ENCODE measurements around the gene EMSY. TPM values are rescaled to one million over a fixed set of nuclear protein-coding genes. Genes with fewer than 3 reads are reported as not detected.
A peak's percentile ranks its signal among the peaks of the same experiment; 100 is the strongest.

EMSY gene, protein sequence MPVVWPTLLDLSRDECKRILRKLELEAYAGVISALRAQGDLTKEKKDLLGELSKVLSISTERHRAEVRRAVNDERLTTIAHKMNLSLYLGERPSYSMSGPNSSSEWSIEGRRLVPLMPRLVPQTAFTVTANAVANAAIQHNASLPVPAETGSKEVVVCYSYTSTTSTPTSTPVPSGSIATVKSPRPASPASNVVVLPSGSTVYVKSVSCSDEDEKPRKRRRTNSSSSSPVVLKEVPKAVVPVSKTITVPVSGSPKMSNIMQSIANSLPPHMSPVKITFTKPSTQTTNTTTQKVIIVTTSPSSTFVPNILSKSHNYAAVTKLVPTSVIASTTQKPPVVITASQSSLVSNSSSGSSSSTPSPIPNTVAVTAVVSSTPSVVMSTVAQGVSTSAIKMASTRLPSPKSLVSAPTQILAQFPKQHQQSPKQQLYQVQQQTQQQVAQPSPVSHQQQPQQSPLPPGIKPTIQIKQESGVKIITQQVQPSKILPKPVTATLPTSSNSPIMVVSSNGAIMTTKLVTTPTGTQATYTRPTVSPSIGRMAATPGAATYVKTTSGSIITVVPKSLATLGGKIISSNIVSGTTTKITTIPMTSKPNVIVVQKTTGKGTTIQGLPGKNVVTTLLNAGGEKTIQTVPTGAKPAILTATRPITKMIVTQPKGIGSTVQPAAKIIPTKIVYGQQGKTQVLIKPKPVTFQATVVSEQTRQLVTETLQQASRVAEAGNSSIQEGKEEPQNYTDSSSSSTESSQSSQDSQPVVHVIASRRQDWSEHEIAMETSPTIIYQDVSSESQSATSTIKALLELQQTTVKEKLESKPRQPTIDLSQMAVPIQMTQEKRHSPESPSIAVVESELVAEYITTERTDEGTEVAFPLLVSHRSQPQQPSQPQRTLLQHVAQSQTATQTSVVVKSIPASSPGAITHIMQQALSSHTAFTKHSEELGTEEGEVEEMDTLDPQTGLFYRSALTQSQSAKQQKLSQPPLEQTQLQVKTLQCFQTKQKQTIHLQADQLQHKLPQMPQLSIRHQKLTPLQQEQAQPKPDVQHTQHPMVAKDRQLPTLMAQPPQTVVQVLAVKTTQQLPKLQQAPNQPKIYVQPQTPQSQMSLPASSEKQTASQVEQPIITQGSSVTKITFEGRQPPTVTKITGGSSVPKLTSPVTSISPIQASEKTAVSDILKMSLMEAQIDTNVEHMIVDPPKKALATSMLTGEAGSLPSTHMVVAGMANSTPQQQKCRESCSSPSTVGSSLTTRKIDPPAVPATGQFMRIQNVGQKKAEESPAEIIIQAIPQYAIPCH (N-terminal part only)
- 10 to 100 TPM; 18.2 to 24.8 TPM for total RNA-seq
- polyA plus RNA-seq (ENCODE audit: insufficient read length in 6 of 6): 10 to 100 TPM; 34.9 to 43.9 (median 38.5) TPM
- long read RNA-seq, donor 1, partial matches to known transcripts: 11 of 15 reads
- long read RNA-seq, donor 1, other reads (novel, unspliced or antisense): 0 of 15 reads
- long read RNA-seq, donor 2, partial matches to known transcripts: 0 of 2 reads
- long read RNA-seq, donor 2, other reads (novel, unspliced or antisense): 0 of 2 reads
- long read RNA-seq, donor 3, partial matches to known transcripts: 0 of 1 reads
- long read RNA-seq, donor 3, other reads (novel, unspliced or antisense): 0 of 1 reads
- long read RNA-seq, donor 4, partial matches to known transcripts: 1 of 3 reads
- long read RNA-seq, donor 4, other reads (novel, unspliced or antisense): 0 of 3 reads
- long read RNA-seq, donor 5, partial matches to known transcripts: 6 of 10 reads
- long read RNA-seq, donor 5, other reads (novel, unspliced or antisense): 0 of 10 reads
- long read RNA-seq, donor 6, partial matches to known transcripts: 0 of 1 reads
- long read RNA-seq, donor 6, other reads (novel, unspliced or antisense): 0 of 1 reads
- long read RNA-seq, donor 7, partial matches to known transcripts: 0 of 2 reads
- long read RNA-seq, donor 7, other reads (novel, unspliced or antisense): 0 of 2 reads
- long read RNA-seq, donor 8, partial matches to known transcripts: 0 of 9 reads
- long read RNA-seq, donor 8, other reads (novel, unspliced or antisense): 0 of 9 reads
- long read RNA-seq, donor 9: 0 reads
- long read RNA-seq, donor 10, partial matches to known transcripts: 0 of 1 reads
- long read RNA-seq, donor 10, other reads (novel, unspliced or antisense): 0 of 1 reads
- long read RNA-seq, donor 11, partial matches to known transcripts: 0 of 6 reads
- long read RNA-seq, donor 11, other reads (novel, unspliced or antisense): 0 of 6 reads
- long read RNA-seq, donor 12, partial matches to known transcripts: 0 of 3 reads
- long read RNA-seq, donor 12, other reads (novel, unspliced or antisense): 0 of 3 reads

DNA sequence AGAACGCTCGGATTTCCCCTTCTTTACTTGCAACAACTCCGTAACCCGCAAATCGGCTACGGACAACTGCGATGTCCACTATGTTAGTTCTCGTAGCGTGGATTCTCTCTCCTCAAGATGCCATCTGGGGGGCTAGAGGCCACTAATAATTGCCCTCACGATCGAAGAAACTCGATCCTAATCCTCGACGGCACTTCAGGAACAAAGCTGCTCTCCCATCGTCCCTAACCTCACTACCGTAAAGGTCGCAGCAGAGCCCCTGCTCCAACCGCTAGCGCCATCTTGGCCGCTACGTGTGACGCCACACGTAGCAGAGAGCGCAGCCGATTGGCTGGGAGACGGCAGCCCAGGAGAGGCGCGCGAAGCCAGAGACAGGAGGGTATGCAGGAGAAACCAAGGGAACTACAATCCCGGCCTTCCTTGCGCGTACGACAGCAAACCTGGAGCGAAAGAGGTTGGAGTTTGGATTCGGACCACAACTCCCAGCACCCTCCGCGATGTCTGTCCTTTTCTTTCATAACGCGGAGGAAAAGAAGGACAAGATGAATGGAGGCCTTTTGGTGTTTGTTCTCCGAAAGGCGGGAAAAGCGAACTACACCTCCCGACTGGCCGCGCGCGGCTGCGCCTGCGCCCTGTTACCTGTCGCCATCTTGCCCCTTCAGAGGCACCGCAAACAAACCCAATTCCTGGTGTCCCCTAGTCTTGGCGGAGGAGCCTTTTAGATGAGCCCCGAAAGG is at the start of gene EMSY:
Gene EMSY (plus strand): TSS at position 635 of the 737 bp plus-strand sequence. CDS start 1,921 bp downstream, outside the sequence.
- H3K27me3 ChIP-seq: no peaks in the 10 kb centered on the region
- intact Hi-C loops (cut with DNase I): loop anchor here in 1 of 2 donors (10.0 kb wide), 1 partner anchor 70 kb away; no protein-coding TSS in a partner anchor
- H3K27ac ChIP-seq: peak within 1 kb of the TSS; percentile 83 to 90
- DNase-seq (peak; percentile 98 to 99 (median 98)), ATAC-seq (peak; percentile 95)
- peaks cover 10 to 25% of the 10 kb centered on the region in 2 donors for H3K4me1 ChIP-seq
- TF ChIP-seq, protein P1, sequence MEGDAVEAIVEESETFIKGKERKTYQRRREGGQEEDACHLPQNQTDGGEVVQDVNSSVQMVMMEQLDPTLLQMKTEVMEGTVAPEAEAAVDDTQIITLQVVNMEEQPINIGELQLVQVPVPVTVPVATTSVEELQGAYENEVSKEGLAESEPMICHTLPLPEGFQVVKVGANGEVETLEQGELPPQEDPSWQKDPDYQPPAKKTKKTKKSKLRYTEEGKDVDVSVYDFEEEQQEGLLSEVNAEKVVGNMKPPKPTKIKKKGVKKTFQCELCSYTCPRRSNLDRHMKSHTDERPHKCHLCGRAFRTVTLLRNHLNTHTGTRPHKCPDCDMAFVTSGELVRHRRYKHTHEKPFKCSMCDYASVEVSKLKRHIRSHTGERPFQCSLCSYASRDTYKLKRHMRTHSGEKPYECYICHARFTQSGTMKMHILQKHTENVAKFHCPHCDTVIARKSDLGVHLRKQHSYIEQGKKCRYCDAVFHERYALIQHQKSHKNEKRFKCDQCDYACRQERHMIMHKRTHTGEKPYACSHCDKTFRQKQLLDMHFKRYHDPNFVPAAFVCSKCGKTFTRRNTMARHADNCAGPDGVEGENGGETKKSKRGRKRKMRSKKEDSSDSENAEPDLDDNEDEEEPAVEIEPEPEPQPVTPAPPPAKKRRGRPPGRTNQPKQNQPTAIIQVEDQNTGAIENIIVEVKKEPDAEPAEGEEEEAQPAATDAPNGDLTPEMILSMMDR (IDR thresholded peaks at IDR 0.05): no peak
- no peaks in the 10 kb centered on the region for H3K9me3 ChIP-seq
- peaks cover 0 to 14% of the 10 kb centered on the region in 2 donors for H3K36me3 ChIP-seq
- peak within 1 kb of the TSS; percentile 98 to 99 for H3K4me3 ChIP-seq

DNA sequence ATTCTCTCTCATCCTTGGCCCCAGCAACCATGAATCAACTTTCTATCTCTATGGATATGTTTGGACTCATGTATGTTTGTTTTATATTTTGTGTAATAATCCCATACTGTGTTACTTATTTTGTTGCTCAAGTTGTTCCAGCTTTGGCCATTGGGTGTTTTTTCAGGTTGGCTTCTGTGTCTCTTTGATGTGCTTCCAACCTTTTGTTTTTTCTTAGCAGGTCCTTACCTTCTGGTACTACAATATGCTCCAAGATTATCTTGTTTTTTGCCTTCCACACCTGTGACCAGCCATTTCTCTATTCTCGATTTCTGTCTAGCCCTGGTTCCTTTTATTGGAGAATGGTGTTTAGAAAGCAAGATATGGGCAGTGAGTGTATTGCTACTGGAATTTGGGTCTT is 49.5 kb upstream of the EMSY start:
- ATAC-seq (no peak), DNase-seq (no peak)
- intact Hi-C loops (cut with DNase I): no loop called here
- Histone ChIP-seq H3K27ac (no peak overlapping the region), H3K27me3 (no peaks in the 10 kb centered on the region), H3K4me1 (no peaks in the 10 kb centered on the region), H3K4me3 (no peak overlapping the region), H3K36me3 (no peaks in the 10 kb centered on the region), H3K9me3 (no peaks in the 10 kb centered on the region)
- TF ChIP-seq, protein P1 (IDR thresholded peaks at IDR 0.05): no peak

DNA sequence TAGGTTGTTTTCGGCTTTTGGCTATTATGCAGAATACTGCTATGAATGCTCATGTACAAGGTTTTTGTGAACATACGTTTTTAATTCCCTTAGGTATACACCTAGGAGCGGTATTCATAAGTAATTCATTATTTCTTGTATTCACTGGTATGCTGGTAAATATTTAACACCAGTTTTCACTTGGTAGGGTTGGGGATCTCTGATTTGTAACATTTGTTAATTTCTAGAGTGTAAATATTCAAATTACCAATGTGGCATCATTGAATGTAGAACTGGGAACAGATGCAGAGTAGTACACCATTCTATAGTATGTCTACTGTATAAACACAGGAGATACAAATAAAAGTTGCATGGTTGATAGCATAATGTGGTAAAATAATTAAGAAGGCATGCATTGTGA is 47.4 kb upstream of the EMSY start:
- DNase-seq (no peak), ATAC-seq (no peak)
- Histone ChIP-seq H3K4me1 (no peaks in the 10 kb centered on the region), H3K27ac (no peak overlapping the region), H3K36me3 (no peaks in the 10 kb centered on the region), H3K4me3 (no peak overlapping the region), H3K27me3 (no peaks in the 10 kb centered on the region), H3K9me3 (no peaks in the 10 kb centered on the region)
- intact Hi-C loops (cut with DNase I): no loop called here
- TF ChIP-seq, protein P1 (IDR thresholded peaks at IDR 0.05): no peak

Data from left lung (tissue), 14 donors.